AG04449 (cell line): ENCODE data around the gene ABLIM1.
A peak's percentile ranks its signal among the peaks of the same experiment; 100 is the strongest.

Experiments
- CTCF ChIA-PET: fragments of 350-600 bp; formaldehyde crosslinking; extraction: SDS; loops from one replicate; lab custom pipeline; 2021; ENCODE audit warnings: antibody characterized with exemption; lab: Yijun Ruan, JAX
- POLR2A ChIA-PET: fragments of 400-600, 350-600 bp; formaldehyde crosslinking; extraction: SDS; loops from one replicate; lab custom pipeline; 2020; ENCODE audit warnings: antibody characterized with exemption, inconsistent platforms; lab: Yijun Ruan, JAX
- DNase-seq: peaks from one replicate; pipeline ENCODE4 v3.0.0-alpha.2; 2010; ENCODE audit warnings: low read depth, low spot score
- H3K4me3 ChIP-seq: 2 replicates; pipeline ENCODE4 v1.5.1; 2011; ENCODE audit warnings: low read depth, mild to moderate bottlenecking, control low read depth, low read length
- TF ChIP-seq, protein P1 (sequence below): IDR thresholded peaks from one replicate; pipeline ENCODE4 v1.5.1; 2011; ENCODE audit warnings: mild to moderate bottlenecking, moderate library complexity, low read length, control low read depth, inconsistent platforms; ENCODE audit not compliant: insufficient read depth; ENCODE audit errors: missing control alignments

The ABLIM1 gene

GRCh38 chr10:114649217-114649903 lies 8.7 kb downstream of the ABLIM1 start:
- no peak for DNase-seq
- no peak overlapping the region for H3K4me3 ChIP-seq
- POLR2A ChIA-PET, result no interaction called here
- CTCF ChIA-PET, result no interaction called here
- TF ChIP-seq, protein P1, sequence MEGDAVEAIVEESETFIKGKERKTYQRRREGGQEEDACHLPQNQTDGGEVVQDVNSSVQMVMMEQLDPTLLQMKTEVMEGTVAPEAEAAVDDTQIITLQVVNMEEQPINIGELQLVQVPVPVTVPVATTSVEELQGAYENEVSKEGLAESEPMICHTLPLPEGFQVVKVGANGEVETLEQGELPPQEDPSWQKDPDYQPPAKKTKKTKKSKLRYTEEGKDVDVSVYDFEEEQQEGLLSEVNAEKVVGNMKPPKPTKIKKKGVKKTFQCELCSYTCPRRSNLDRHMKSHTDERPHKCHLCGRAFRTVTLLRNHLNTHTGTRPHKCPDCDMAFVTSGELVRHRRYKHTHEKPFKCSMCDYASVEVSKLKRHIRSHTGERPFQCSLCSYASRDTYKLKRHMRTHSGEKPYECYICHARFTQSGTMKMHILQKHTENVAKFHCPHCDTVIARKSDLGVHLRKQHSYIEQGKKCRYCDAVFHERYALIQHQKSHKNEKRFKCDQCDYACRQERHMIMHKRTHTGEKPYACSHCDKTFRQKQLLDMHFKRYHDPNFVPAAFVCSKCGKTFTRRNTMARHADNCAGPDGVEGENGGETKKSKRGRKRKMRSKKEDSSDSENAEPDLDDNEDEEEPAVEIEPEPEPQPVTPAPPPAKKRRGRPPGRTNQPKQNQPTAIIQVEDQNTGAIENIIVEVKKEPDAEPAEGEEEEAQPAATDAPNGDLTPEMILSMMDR, result no peak

DNA sequence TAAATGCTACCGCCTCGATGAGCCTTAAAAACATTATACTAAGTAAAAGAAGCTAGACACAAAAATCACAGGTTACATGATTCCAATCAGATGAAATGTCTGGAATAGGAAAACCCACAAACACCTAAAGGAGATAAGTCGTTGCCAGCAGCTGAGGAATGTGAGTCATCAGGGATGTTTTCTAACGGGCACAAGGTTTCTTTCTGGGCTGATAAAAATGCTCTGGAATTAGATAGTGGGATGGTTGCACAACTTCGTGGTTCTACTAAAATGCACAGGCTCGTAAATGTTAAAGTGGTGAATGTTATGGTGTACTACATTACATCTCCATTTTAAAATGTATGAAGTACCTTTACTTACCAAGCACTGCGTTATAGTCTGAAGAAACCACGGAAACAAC lies 9.7 kb downstream of the ABLIM1 start:
- TF ChIP-seq, protein P1, result no peak
- H3K4me3 ChIP-seq, result no peak overlapping the region
- POLR2A ChIA-PET, result interaction anchor here (1.4 to 1.7 kb wide), 2 partner anchors 9 to 15 kb away, joined by 4 read pairs; no protein-coding TSS in a partner anchor
- peak; percentile 79 for DNase-seq
- CTCF ChIA-PET, result interaction anchor here (1.1 to 1.8 kb wide), 3 partner anchors 14 to 99 kb away, joined by 3 to 9 read pairs (median 5); no protein-coding TSS in a partner anchor

DNA sequence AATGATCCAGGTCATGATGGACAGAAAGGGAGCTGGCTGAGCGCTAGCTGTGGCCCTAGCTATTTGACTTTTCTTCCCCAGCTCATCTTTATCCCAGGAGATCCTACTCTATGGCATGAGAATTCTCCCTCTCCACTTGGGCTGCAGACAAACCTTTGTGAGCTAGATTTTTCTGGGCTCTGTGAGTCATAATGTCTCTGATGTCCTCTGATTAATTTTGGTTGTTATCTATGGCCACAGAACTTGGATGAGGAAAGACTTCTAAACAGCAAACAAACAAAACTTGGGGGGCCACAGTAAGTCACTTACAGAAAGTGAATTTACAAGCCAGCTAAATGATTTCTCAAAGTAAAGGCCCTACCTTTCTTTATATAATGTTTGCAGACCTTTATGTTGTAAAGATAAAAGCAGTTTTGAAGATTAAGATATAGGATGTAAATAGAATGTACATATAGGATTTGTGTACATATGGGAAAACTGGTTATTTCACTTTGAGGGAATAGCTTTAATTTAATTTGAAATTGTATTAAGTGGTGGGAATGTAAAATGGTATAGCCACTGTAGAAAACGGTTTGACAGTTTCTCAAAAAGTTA lies 10.4 kb downstream of the ABLIM1 start:
- POLR2A ChIA-PET, result interaction anchor here (1.4 to 1.7 kb wide), 2 partner anchors 8 to 14 kb away, joined by 4 read pairs; no protein-coding TSS in a partner anchor
- CTCF ChIA-PET, result interaction anchor here (1.0 to 1.9 kb wide), 6 partner anchors 12 to 175 kb away, joined by 3 to 9 read pairs (median 4); partner anchors contain the start of gene FHIP2A
- no peak overlapping the region for H3K4me3 ChIP-seq
- no peak for DNase-seq
- TF ChIP-seq, protein P1, result no peak

DNA sequence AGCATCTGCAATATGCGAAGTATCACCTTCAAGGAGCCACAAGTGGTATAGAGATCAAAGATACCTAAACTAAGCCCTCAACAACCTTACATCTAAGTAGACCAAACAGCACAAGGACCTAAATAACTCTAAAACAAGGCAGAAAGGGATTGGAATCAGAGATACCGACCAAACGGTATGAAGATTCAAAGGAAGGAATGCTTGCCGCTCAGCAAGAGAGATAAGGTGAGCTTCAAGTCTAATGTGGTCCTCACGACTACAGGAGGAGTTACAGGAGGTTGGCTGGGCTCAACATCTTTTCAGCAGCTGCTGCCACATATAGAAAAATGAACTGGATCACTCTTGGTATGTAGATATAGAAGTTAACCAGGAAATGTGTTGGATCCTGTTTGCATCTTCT lies 11.6 kb downstream of the ABLIM1 start:
- ChIA-PET POLR2A (no interaction called here), CTCF (interaction anchor here (1.7 to 1.9 kb wide), 2 partner anchors 16 to 57 kb away, joined by 4 to 5 read pairs; no protein-coding TSS in a partner anchor)

DNA sequence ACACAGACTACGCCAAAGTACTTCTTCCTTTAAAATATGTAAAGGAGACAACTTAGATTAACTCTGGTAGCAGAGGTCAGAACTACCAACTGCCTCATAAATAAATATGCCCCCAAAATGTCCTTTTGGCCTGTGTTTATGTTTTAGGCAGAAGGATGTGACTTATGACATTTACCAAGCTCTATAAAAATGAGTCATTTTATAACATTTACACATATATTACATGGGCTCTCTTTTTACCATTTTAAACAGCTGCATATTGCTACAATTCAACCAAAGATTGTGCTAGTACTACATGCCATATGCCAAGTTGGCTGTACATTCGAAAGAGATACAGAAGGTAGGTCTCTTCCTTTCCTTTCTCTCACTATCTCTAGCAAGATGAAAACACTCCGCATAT lies 12.4 kb downstream of the ABLIM1 start:
- no peak for DNase-seq
- TF ChIP-seq, protein P1, result no peak
- CTCF ChIA-PET, result no interaction called here
- POLR2A ChIA-PET, result no interaction called here
- H3K4me3 ChIP-seq, result no peak overlapping the region

More for the DNA sequence above, 11.6 kb downstream of the ABLIM1 start:
- TF ChIP-seq, protein P1, result no peak
- H3K4me3 ChIP-seq, result no peak overlapping the region
- no peak for DNase-seq

DNA sequence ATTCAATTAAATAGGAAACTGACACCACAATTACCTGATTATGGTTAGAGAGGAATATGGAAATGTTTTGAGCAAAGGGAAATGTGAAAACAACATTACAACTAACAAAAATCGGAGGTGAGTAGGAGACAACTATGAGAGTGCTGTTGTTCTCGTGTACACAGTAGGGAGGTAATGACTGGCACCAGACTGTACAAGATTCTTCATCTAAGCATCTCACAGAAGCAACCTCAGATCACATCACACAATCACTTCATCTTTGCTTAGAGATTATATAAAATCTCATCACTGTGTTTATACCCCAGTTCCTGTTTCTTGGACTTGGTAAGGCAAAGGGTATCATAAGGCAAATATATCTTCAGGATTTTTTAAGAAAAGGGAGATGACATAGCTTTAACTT lies 14.9 kb downstream of the ABLIM1 start:
- TF ChIP-seq, protein P1, result no peak
- no peak overlapping the region for H3K4me3 ChIP-seq
- CTCF ChIA-PET, result no interaction called here
- DNase-seq, result no peak
- POLR2A ChIA-PET, result interaction anchor here (0.6 kb wide), 1 partner anchor 10 kb away, joined by 3 read pairs; no protein-coding TSS in a partner anchor
